IMR-90 (cell line): ENCODE data around the gene LIN9. TPM values are rescaled to one million over a fixed set of nuclear protein-coding genes. Genes with fewer than 3 reads are reported as not detected.

Experiments used
- ATAC-seq: fragments of 200-7000 bp; cut with Tn5 transposase; 2 replicates; pipeline ENCODE4 v1.9.1; 2020; ENCODE audit warnings: low read depth, mild to moderate bottlenecking, moderate library complexity
- BruUV-seq: library from RNA; stranded (reverse); fragments of 400-500 nt; replicated peaks from 2 replicates; lab custom pipeline; 2021; lab: Mats Ljungman, UMichigan
- CTCF ChIA-PET: fragments of 300-600 bp; formaldehyde crosslinking; extraction: SDS; loops from one replicate; lab custom pipeline; 2021; ENCODE audit warnings: antibody characterized with exemption; lab: Yijun Ruan, JAX
- POLR2A ChIA-PET: fragments of 300-600 bp; sonication (Branson Sonifier 250); formaldehyde crosslinking; loops from one replicate; lab custom pipeline; 2022; ENCODE audit warnings: antibody characterized with exemption; ENCODE audit not compliant: unreplicated experiment; lab: Charles Lee
- DNase-seq: peaks from one replicate; pipeline ENCODE4 v3.0.0; 2013
- H2AFZ ChIP-seq: replicated peaks from 2 replicates; pipeline ENCODE3; 2013; ENCODE audit warnings: low read length, mild to moderate bottlenecking; ENCODE audit not compliant: poor library complexity
- H2AK5ac ChIP-seq: 2 replicates; pipeline ENCODE4 v1.6.1; 2013; ENCODE audit warnings: low read depth, low read length, inconsistent platforms
- H2AK9ac ChIP-seq: replicated peaks from 2 replicates; pipeline ENCODE3; 2013; ENCODE audit warnings: mild to moderate bottlenecking, low read depth, low read length, moderate library complexity; ENCODE audit not compliant: poor library complexity
- H2BK120ac ChIP-seq: 2 replicates; pipeline ENCODE4 v1.6.1; 2013; ENCODE audit warnings: low read depth, low read length, inconsistent platforms
- H2BK15ac ChIP-seq: 3 replicates; pipeline ENCODE4 v1.6.1; 2013; ENCODE audit warnings: low read depth, low read length, inconsistent platforms
- H2BK20ac ChIP-seq: 2 replicates; pipeline ENCODE4 v1.6.1; 2013; ENCODE audit warnings: low read depth, mild to moderate bottlenecking, inconsistent platforms, low read length, moderate library complexity
- H2BK5ac ChIP-seq: 2 replicates; pipeline ENCODE4 v1.6.1; 2013; ENCODE audit warnings: mild to moderate bottlenecking, low read depth, low read length, inconsistent platforms; ENCODE audit not compliant: poor library complexity, severe bottlenecking
- H3K14ac ChIP-seq: replicated peaks from 2 replicates; pipeline ENCODE4 v1.6.1; 2013; ENCODE audit warnings: low read depth, low read length, inconsistent platforms
- H3K18ac ChIP-seq: 2 replicates; pipeline ENCODE4 v1.6.1; 2013; ENCODE audit warnings: low read depth, low read length, control low read depth
- H3K23ac ChIP-seq: 2 replicates; pipeline ENCODE4 v1.6.1; 2013; ENCODE audit warnings: low read depth, low read length, inconsistent platforms
- H3K27ac ChIP-seq: 2 replicates; pipeline ENCODE4 v1.5.1; 2013; ENCODE audit warnings: mild to moderate bottlenecking, control low read depth, low read length; ENCODE audit not compliant: insufficient read depth
- H3K27me3 ChIP-seq: 2 replicates; pipeline ENCODE4 v1.6.1; 2013; ENCODE audit warnings: low read length; ENCODE audit not compliant: control insufficient read depth, insufficient read depth
- H3K36me3 ChIP-seq: 2 replicates; pipeline ENCODE4 v1.6.1; 2013; ENCODE audit warnings: low read length, mixed read lengths; ENCODE audit not compliant: control insufficient read depth, insufficient read depth
- H3K4ac ChIP-seq: 2 replicates; pipeline ENCODE4 v1.6.1; 2013; ENCODE audit warnings: low read depth, low read length, inconsistent platforms
- H3K4me1 ChIP-seq: 2 replicates; pipeline ENCODE4 v1.6.1; 2013; ENCODE audit warnings: low read length, mixed read lengths; ENCODE audit not compliant: control insufficient read depth, insufficient read depth
- H3K4me2 ChIP-seq: 2 replicates; pipeline ENCODE4 v1.6.1; 2013; ENCODE audit warnings: low read depth, mild to moderate bottlenecking, control low read depth, low read length, moderate library complexity
- H3K4me3 ChIP-seq: 2 replicates; pipeline ENCODE4 v1.5.1; 2013; ENCODE audit warnings: low read depth, mild to moderate bottlenecking, control low read depth, low read length, moderate library complexity; ENCODE audit not compliant: insufficient read depth
- H3K56ac ChIP-seq: 2 replicates; pipeline ENCODE4 v1.6.1; 2013; ENCODE audit warnings: low read length, inconsistent platforms; ENCODE audit not compliant: insufficient read depth; ENCODE audit errors: extremely low read depth
- H3K79me1 ChIP-seq, 2 experiments: 2 replicates each; pipeline ENCODE4 v1.6.1; 2013; ENCODE audit warnings: low read length in 2 of 2, inconsistent platforms in 1 of 2, low read depth in 1 of 2
- H3K9ac ChIP-seq: 2 replicates; pipeline ENCODE4 v1.6.1; 2013; ENCODE audit warnings: low read depth, low read length, control low read depth
- H3K9me1 ChIP-seq: 2 replicates; pipeline ENCODE4 v1.6.1; 2013; ENCODE audit warnings: low read length, inconsistent platforms; ENCODE audit not compliant: insufficient read depth
- H3K9me3 ChIP-seq: 2 replicates; pipeline ENCODE4 v1.6.1; 2013; ENCODE audit warnings: low read length; ENCODE audit not compliant: control insufficient read depth, insufficient read depth
- H4K20me1 ChIP-seq: 2 replicates; pipeline ENCODE4 v1.6.1; 2013; ENCODE audit warnings: low read length, inconsistent platforms; ENCODE audit not compliant: insufficient read depth
- H4K5ac ChIP-seq: 2 replicates; pipeline ENCODE4 v1.6.1; 2013; ENCODE audit warnings: mild to moderate bottlenecking, low read depth, low read length, control low read depth
- H4K8ac ChIP-seq, 2 experiments: 2 replicates each; pipeline ENCODE4 v1.6.1; 2013; ENCODE audit warnings: low read depth in 2 of 2, low read length in 2 of 2, control low read depth in 1 of 2, inconsistent platforms in 1 of 2
- H4K91ac ChIP-seq: 2 replicates; pipeline ENCODE4 v1.6.1; 2013; ENCODE audit warnings: low read depth, low read length, inconsistent platforms; ENCODE audit not compliant: insufficient read depth
- BHLHE40 ChIP-seq: fragments of 150-350 bp; IDR thresholded peaks from 2 replicates; pipeline ENCODE4 v1.6.1; 2016; ENCODE audit warnings: mild to moderate bottlenecking, low read depth, low read length
- CEBPB ChIP-seq: IDR thresholded peaks from 2 replicates; pipeline ENCODE4 v1.6.1; 2012; ENCODE audit warnings: low read depth, low read length, improper control_type of control experiment
- CHD1 ChIP-seq: IDR thresholded peaks from 2 replicates; pipeline ENCODE4 v1.6.1; 2012; ENCODE audit warnings: low read depth, low read length, improper control_type of control experiment
- CTCF ChIP-seq: conservative IDR thresholded peaks from 2 replicates; pipeline ENCODE4 v1.5.1; 2012; ENCODE audit warnings: mild to moderate bottlenecking, low read depth, low read length, improper control_type of control experiment
- ELK1 ChIP-seq: fragments of 150-350 bp; IDR thresholded peaks from 2 replicates; pipeline ENCODE4 v1.6.1; 2016; ENCODE audit warnings: low read depth, mild to moderate bottlenecking, low read length, moderate library complexity, borderline replicate concordance
- FOS ChIP-seq: fragments of 150-350 bp; IDR thresholded peaks from 2 replicates; pipeline ENCODE4 v1.6.1; 2016; ENCODE audit warnings: low read depth, low read length
- MAFK ChIP-seq: IDR thresholded peaks from 2 replicates; pipeline ENCODE4 v1.6.1; 2012; ENCODE audit warnings: low read depth, low read length, improper control_type of control experiment
- MAZ ChIP-seq: IDR thresholded peaks from 2 replicates; pipeline ENCODE4 v1.6.1; 2012; ENCODE audit warnings: low read depth, mild to moderate bottlenecking, low read length, improper control_type of control experiment, moderate library complexity, borderline replicate concordance
- MXI1 ChIP-seq: IDR thresholded peaks from 2 replicates; pipeline ENCODE4 v1.6.1; 2012; ENCODE audit warnings: low read depth, mild to moderate bottlenecking, low read length, moderate library complexity, borderline replicate concordance
- NFE2L2 ChIP-seq: fragments of 150-350 bp; IDR thresholded peaks from 2 replicates; pipeline ENCODE4 v1.6.1; 2016; ENCODE audit warnings: low read depth, mild to moderate bottlenecking, low read length
- POLR2A ChIP-seq: IDR thresholded peaks from 2 replicates; pipeline ENCODE4 v1.6.1; 2012; ENCODE audit warnings: mild to moderate bottlenecking, low read depth, low read length
- RAD21 ChIP-seq: IDR thresholded peaks from 2 replicates; pipeline ENCODE4 v1.6.1; 2012; ENCODE audit warnings: low read length, improper control_type of control experiment
- RCOR1 ChIP-seq: IDR thresholded peaks from 2 replicates; pipeline ENCODE4 v1.6.1; 2012; ENCODE audit warnings: mild to moderate bottlenecking, low read length, improper control_type of control experiment; ENCODE audit not compliant: insufficient replicate concordance
- RFX5 ChIP-seq: IDR thresholded peaks from 2 replicates; pipeline ENCODE4 v1.8.0; 2012; ENCODE audit warnings: low read depth, mild to moderate bottlenecking, low read length, moderate library complexity
- SMC3 ChIP-seq: fragments of 150-350 bp; IDR thresholded peaks from 2 replicates; pipeline ENCODE4 v1.6.1; 2016; ENCODE audit warnings: low read depth, mild to moderate bottlenecking, antibody characterized with exemption, low read length, moderate library complexity
- USF2 ChIP-seq: fragments of 150-350 bp; IDR thresholded peaks from 2 replicates; pipeline ENCODE4 v1.6.1; 2017; ENCODE audit warnings: mild to moderate bottlenecking, antibody characterized with exemption, low read length, low read depth
- WGBS, 2 experiments: methylation state at CpG; one replicate each; pipeline versions ENCODE4 v1.1.5 to v1.1.7; 2013; ENCODE audit warnings: missing lambda C conversion rate in 2 of 2; ENCODE audit not compliant: insufficient read length in 1 of 2; ENCODE audit errors: extremely low coverage in 2 of 2; 5-methylcytosine and 5-hydroxymethylcytosine counted together
- dilution Hi-C: fragments of 300-500 bp; cut with HindIII; formaldehyde crosslinking; loops from one replicate; pipeline ENCODE4 v1.14.3; 2018; ENCODE audit warnings: low sequenced_read_pairs; ENCODE audit not compliant: unreplicated experiment
- in situ Hi-C: fragments of 300-500 bp; cut with MboI; formaldehyde crosslinking; loops from 3 replicates; pipeline ENCODE4 v1.14.3; 2019; ENCODE audit warnings: low sequenced_read_pairs, inconsistent platforms, mixed read lengths
- intact Hi-C: fragments of 100-400 bp; cut with micrococcal nuclease; formaldehyde crosslinking; loops from 2 replicates; pipeline ENCODE4 v1.10.0; 2022
- polyA plus RNA-seq, 3 experiments: library from polyadenylated mRNA; depleted of rRNA; stranded (reverse); fragments of >200 nt; gene quantifications; 2 replicates each; pipeline ENCODE4 v1.2.3, GENCODE V29; 2012; ENCODE audit warnings: low replicate concordance in 1 of 3
- total RNA-seq: library from RNA; depleted of rRNA; stranded (reverse); fragments of >200 nt; gene quantifications from 2 replicates; pipeline ENCODE4 v1.2.3, GENCODE V29; 2012

LIN9 gene
- total and polyA plus RNA-seq, 2 of the 4 experiments (the other 2 are of a cell fraction): 2.3 to 3.9 TPM

GRCh38 chr1:226320930-226321329 is 12.0 kb upstream of the LIN9 start:
- BruUV-seq: no TSS peak
- dilution Hi-C loops (no loop called here), intact Hi-C loops (no loop called here), in situ Hi-C loops (no loop called here)
- Histone ChIP-seq H3K9me1 (no peaks in the 10 kb centered on the region), H3K9ac (no peak overlapping the region), H4K20me1 (no peaks in the 10 kb centered on the region), H3K4me3 (no peak overlapping the region), H4K5ac (no peak overlapping the region), H2AK9ac (no peak overlapping the region), H3K23ac (no peak overlapping the region), H2BK15ac (no peak overlapping the region), H2BK120ac (no peak overlapping the region), H3K56ac (no peak overlapping the region), H2AFZ (no peak overlapping the region), H3K4me2 (no peak overlapping the region), H3K14ac (no peak overlapping the region), H3K36me3 (no peaks in the 10 kb centered on the region), H3K9me3 (peaks cover 2% of the 10 kb centered on the region; the same call in 1 of the 2 replicates), H3K4ac (no peak overlapping the region), H4K91ac (no peak overlapping the region), H3K79me1 (no peaks in the 10 kb centered on the region), H3K27me3 (peaks cover 5% of the 10 kb centered on the region), H4K8ac (no peak overlapping the region), H3K27ac (no peak overlapping the region), H2BK20ac (no peak overlapping the region), H3K18ac (no peak overlapping the region), H2AK5ac (no peak overlapping the region), H2BK5ac (no peak overlapping the region), H3K4me1 (no peaks in the 10 kb centered on the region)
- TF ChIP-seq MAZ (no peak), CTCF (no peak), CEBPB (no peak), POLR2A (no peak), NFE2L2 (no peak), USF2 (no peak), CHD1 (no peak), ELK1 (no peak), BHLHE40 (no peak), RAD21 (no peak), FOS (no peak), RCOR1 (no peak), MXI1 (no peak), MAFK (no peak), RFX5 (no peak), SMC3 (no peak)
- ChIA-PET POLR2A (no interaction called here), CTCF (no interaction called here)
- WGBS, 2 experiments: 100% methylated on average over 2 of the region's 10 CpGs; no CpG with 5 or more reads in 1 of the 2 experiments
- no peak for DNase-seq
- no peak for ATAC-seq
